Common myeloid progenitor, CD34-positive (primary cell): Measurements from ENCODE around the gene KIAA1549.
A peak's percentile ranks its signal among the peaks of the same experiment; 100 is the strongest.

Source experiments
- CTCF ChIA-PET: fragments of 350-600 bp; sonication (Branson Sonifier 250); formaldehyde crosslinking; loops from one replicate; lab custom pipeline; 2021; ENCODE audit warnings: antibody characterized with exemption; lab: Charles Lee
- POLR2A ChIA-PET: fragments of 350-600 bp; sonication (Branson Sonifier 250); formaldehyde crosslinking; loops from one replicate; lab custom pipeline; 2021; ENCODE audit warnings: antibody characterized with exemption; lab: Charles Lee
- DNase-seq, 3 donors: peaks; one replicate each; pipeline versions ENCODE4 v3.0.0 to v3.0.0-alpha.2; 2013
- H3K27ac ChIP-seq, 2 experiments: 1 replicate in 1 of 2; 2 replicates in 1 of 2; pipeline ENCODE4 v1.7.0; 2013; ENCODE audit warnings: inconsistent platforms in 2 of 2, low read length in 2 of 2, mild to moderate bottlenecking in 2 of 2, low read depth in 1 of 2, moderate library complexity in 1 of 2; ENCODE audit not compliant: severe bottlenecking in 2 of 2, insufficient read depth in 1 of 2, poor library complexity in 1 of 2
- H3K27me3 ChIP-seq, 5 experiments: replicated peaks in 2 of 5; 1 replicate in 3 of 5; 2 replicates in 2 of 5; pipeline versions ENCODE4 v1.6.1 to v1.7.0; 2013; ENCODE audit warnings: low read length in 4 of 5, mild to moderate bottlenecking in 2 of 5, moderate library complexity in 2 of 5, inconsistent platforms in 1 of 5; ENCODE audit not compliant: insufficient read depth in 5 of 5, control insufficient read depth in 4 of 5
- H3K36me3 ChIP-seq, 4 experiments: 1 replicate in 2 of 4; 2 replicates in 2 of 4; pipeline versions ENCODE4 v1.6.1 to v1.7.0; 2013; ENCODE audit warnings: low read length in 3 of 4, control low read depth in 1 of 4, mild to moderate bottlenecking in 1 of 4; ENCODE audit not compliant: control insufficient read depth in 4 of 4, insufficient read depth in 4 of 4
- H3K4me1 ChIP-seq, 4 experiments: 1 replicate in 3 of 4; 2 replicates in 1 of 4; pipeline versions ENCODE4 v1.6.1 to v1.7.1; 2013; ENCODE audit warnings: low read length in 3 of 4, mild to moderate bottlenecking in 3 of 4, control low read depth in 1 of 4, inconsistent platforms in 1 of 4, moderate library complexity in 1 of 4; ENCODE audit not compliant: control insufficient read depth in 4 of 4, insufficient read depth in 4 of 4; ENCODE audit errors: control extremely low read depth in 1 of 4
- H3K4me3 ChIP-seq, 7 experiments: 1 replicate in 4 of 7; 2 replicates in 3 of 7; pipeline versions ENCODE4 v1.5.1 to v1.7.0; 2013; ENCODE audit warnings: mild to moderate bottlenecking in 7 of 7, low read length in 6 of 7, moderate library complexity in 6 of 7, inconsistent platforms in 2 of 7, low read depth in 2 of 7, control low read depth in 1 of 7; ENCODE audit not compliant: insufficient read depth in 4 of 7, control insufficient read depth in 1 of 7; ENCODE audit errors: extremely low read depth in 1 of 7
- H3K9me3 ChIP-seq, 5 experiments: 1 replicate in 4 of 5; 2 replicates in 1 of 5; pipeline versions ENCODE4 v1.6.1 to v1.7.1; 2013; ENCODE audit warnings: low read length in 4 of 5, mild to moderate bottlenecking in 2 of 5, inconsistent platforms in 1 of 5, low read depth in 1 of 5, moderate library complexity in 1 of 5; ENCODE audit not compliant: control insufficient read depth in 4 of 5, insufficient read depth in 2 of 5; ENCODE audit errors: control extremely low read depth in 1 of 5
- WGBS: methylation state at CpG from one replicate; pipeline ENCODE4 v1.1.5; 2013; ENCODE audit not compliant: insufficient coverage; 5-methylcytosine and 5-hydroxymethylcytosine counted together

Gene KIAA1549

DNA sequence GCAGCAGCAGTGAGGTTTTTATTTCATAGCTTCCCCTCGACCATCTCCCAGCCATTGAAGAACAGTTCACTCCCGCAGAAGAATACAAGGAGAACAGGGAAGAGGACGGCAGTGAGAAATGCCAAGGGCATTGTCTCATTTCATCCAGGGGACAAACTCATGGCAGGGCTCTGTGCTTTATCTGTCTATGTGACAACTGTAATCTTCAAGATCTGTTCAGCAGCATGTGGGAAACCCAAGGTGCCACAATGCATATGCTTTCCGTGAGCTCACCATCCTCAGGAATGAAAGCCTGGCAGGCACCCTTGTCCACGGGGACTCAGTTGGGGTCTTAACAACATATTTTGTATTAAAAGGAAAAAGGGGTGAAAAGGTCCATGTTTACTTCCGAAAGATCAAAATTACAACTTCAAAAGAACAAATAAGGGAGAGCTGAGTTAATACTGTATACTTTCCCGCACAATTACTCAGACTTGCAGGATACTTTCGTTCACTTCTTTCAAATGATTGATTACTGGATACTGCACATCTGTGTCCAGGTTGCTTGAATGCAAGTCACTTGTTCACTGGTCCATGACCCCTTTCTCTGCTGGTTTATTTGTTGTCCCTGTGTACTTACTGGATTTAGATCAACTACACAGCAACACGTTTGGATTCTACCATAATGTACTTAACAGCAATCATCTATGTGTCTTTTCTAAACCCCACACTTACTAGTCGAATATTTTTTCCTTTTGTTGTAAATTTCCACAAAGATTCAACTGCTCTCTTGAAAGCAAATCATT is 93.1 kb downstream of the KIAA1549 start:
- H3K9me3 ChIP-seq: no peaks in the 10 kb centered on the region
- WGBS: 91% methylated on average over 6 of the region's 10 CpGs
- H3K4me3 ChIP-seq: no peak overlapping the region
- no peak overlapping the region for H3K27ac ChIP-seq
- DNase-seq: no peak
- H3K27me3 ChIP-seq: no peaks in the 10 kb centered on the region
- POLR2A ChIA-PET: no interaction called here
- H3K36me3 ChIP-seq: peaks cover 3 to 18% (median 12%) of the 10 kb centered on the region in 4 experiments
- CTCF ChIA-PET: interaction anchor here (3.1 kb wide), 1 partner anchor 8 kb away, joined by 25 read pairs; no protein-coding TSS in a partner anchor
- no peaks in the 10 kb centered on the region for H3K4me1 ChIP-seq

DNA sequence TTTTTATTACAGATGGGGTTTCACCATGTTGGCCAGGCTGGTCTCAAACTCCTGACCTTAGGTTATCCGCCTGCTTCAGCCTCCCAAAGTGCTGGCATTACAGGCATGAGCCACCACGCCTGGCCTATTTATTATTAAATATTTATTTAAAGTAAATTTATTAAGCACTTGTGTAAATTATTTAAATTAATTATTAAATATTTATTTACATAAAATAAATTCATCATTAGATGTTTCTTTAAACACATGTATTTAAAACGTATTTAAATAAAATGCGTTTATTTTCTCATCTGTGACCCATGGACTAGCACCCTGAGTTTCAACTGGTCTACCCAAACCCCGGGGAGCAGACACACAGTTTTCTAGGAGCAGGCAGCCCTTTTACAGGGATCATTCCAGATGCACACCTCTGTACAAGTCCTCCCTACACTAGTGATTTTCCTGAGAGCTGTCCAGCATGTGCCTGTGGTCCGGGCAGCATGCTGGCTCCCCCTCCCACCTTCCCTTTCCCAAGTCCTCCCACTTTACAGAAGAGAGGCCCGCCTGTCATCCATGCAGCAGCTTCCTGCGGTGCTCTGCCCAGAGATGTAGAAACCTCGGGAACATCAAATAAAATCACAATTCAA is 94.0 kb downstream of the KIAA1549 start:
- ChIA-PET CTCF (interaction anchor here (0.7 to 3.1 kb wide), 22 partner anchors 9 to 242 kb away, joined by 3 to 25 read pairs (median 4); no protein-coding TSS in a partner anchor), POLR2A (no interaction called here)
- Histone ChIP-seq H3K4me3 (no peak overlapping the region), H3K36me3 (peaks cover 3 to 15% (median 10%) of the 10 kb centered on the region in 4 experiments), H3K4me1 (no peaks in the 10 kb centered on the region), H3K27me3 (no peaks in the 10 kb centered on the region), H3K9me3 (no peaks in the 10 kb centered on the region), H3K27ac (no peak overlapping the region)
- 100% methylated on average over 1 of the region's 9 CpGs for WGBS
- no peak for DNase-seq

DNA sequence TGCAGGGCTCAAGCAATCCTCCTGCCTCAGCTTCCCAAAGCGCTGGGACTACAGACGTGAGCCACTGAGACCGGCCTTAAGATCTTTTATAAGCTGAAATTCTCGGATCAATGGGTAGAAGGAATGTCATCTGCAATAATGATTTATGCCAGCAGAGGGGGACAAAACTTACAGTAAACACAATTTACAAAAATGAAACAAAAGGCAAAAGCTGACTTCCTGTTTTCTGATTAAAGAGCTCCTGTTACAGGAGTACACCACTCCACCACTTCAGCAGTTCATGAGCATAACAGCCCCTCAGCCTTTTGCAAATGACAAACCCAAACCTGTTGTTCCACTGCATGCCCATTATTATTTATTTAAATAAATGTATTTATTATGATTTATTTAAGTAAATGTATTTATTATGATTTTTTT is 94.7 kb downstream of the KIAA1549 start:
- Histone ChIP-seq H3K4me1 (no peaks in the 10 kb centered on the region), H3K4me3 (peak overlapping the region in 1 of 7 experiments; percentile 9), H3K9me3 (no peaks in the 10 kb centered on the region), H3K27me3 (no peaks in the 10 kb centered on the region), H3K27ac (no peak overlapping the region), H3K36me3 (peaks cover 3 to 11% (median 6%) of the 10 kb centered on the region in 4 experiments)
- CTCF ChIA-PET: interaction anchor here (0.7 to 3.1 kb wide), 26 partner anchors 9 to 242 kb away, joined by 3 to 25 read pairs (median 4); no protein-coding TSS in a partner anchor
- WGBS: 0% methylated on average over 1 of the region's 4 CpGs
- POLR2A ChIA-PET: no interaction called here
- DNase-seq: peak; percentile 81 to 90 (median 89)

DNA sequence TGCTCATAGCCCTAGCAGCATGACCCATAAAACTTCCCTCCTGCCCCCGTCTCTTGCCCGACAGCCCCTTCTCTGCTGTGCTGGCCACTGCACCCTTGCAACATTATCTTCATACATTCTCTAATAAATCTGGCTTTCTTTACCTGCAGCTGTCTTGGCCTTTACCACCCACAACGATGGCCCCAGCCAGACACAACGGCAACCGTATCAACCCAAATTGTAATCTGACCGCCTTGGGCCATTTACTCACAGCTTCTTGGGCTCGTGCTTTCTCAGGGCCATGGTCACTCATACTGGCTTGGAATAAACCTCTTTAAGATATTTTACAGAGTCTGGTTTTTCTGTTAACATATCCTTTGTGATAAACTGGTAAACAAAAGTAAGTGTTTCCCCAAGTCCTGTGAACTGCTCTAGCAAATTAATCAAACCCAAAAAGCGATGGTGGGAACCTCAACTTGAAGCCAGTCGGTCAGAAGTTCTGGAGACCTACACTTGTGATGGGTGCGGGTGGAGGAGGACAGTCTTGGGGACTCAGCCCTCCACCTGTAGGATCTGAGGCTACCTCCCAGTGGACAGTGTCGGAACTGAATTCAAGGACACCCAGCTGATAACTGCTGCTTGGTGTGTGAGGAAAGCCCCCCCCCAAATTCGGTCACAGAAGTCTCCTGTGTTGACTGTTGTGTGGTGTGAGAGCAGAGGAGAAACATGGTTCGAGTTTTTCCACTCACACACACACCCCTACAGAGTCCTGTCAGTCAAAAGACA is 95.6 kb downstream of the KIAA1549 start:
- Histone ChIP-seq H3K4me3 (no peak overlapping the region), H3K36me3 (peaks cover 5 to 11% (median 5%) of the 10 kb centered on the region in 4 experiments), H3K9me3 (no peaks in the 10 kb centered on the region), H3K4me1 (no peaks in the 10 kb centered on the region), H3K27me3 (no peaks in the 10 kb centered on the region), H3K27ac (no peak overlapping the region)
- peak in 2 of 3 donors; percentile 35 to 46 for DNase-seq
- POLR2A ChIA-PET: no interaction called here
- 98% methylated on average over 9 of the region's 13 CpGs for WGBS
- CTCF ChIA-PET: interaction anchor here (0.9 to 3.1 kb wide), 19 partner anchors 8 to 243 kb away, joined by 3 to 25 read pairs (median 5); no protein-coding TSS in a partner anchor

DNA sequence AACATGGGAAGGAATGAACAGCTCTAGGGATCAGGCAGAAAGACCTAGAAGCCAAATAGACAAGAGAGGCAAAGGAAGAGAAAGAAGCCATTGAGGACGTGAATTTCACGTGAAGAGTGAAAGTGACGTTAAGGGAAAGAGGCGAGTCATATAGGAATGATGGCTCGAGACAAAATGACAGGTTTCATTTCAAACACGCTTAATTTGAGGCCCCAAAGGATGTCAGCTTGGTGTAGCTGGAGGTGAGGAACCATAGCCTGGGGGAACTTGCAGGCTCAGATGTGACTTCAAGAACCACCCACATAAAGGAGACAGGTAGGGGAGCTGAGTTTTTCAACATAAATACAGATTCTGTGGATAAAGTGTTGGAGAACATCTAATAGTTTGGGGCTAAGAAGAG is 98.9 kb downstream of the KIAA1549 start:
- no peak overlapping the region for H3K27ac ChIP-seq
- no peak for DNase-seq
- peaks cover 4 to 19% (median 13%) of the 10 kb centered on the region in 4 experiments for H3K36me3 ChIP-seq
- CTCF ChIA-PET: interaction anchor here (1.0 kb wide), 1 partner anchor 12 kb away, joined by 3 read pairs; no protein-coding TSS in a partner anchor
- H3K4me3 ChIP-seq: no peak overlapping the region
- no peaks in the 10 kb centered on the region for H3K4me1 ChIP-seq
- POLR2A ChIA-PET: no interaction called here
- no peaks in the 10 kb centered on the region for H3K9me3 ChIP-seq
- no peaks in the 10 kb centered on the region for H3K27me3 ChIP-seq
- WGBS: 100% methylated on average over 2 of the region's 6 CpGs

DNA sequence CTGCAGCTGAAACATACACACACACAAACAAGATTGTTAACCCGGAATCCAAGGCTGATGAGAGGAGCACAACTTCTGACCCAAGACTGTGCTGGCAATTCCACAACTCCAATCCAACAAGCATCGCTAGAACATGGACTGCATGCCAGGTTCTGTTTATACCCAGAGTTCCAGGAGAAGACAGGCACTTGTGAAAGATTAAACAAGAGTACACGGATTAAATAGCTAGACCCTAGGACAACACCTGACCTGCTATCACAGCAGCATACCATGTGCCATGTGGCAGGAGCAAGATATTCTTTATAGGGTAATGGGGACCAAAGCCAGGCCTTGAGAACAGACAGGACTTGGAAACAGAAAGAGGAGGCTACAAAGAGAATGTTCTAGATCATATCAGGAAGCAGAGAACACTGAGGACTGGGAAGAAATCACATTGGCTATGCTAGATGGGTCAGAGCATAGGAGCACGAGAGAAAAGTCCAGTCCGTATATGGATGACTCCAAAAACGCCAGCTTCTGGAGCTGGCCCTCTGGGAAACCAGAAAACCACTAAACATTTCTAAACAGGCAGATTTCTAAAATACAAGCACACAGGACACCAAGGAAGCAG is 99.5 kb downstream of the KIAA1549 start:
- Histone ChIP-seq H3K9me3 (no peaks in the 10 kb centered on the region), H3K27me3 (no peaks in the 10 kb centered on the region), H3K27ac (no peak overlapping the region), H3K4me1 (no peaks in the 10 kb centered on the region), H3K4me3 (no peak overlapping the region), H3K36me3 (peaks cover 6 to 22% (median 14%) of the 10 kb centered on the region in 4 experiments)
- no peak for DNase-seq
- WGBS: 100% methylated on average over 3 of the region's 6 CpGs
- CTCF ChIA-PET: interaction anchor here (1.0 kb wide), 1 partner anchor 12 kb away, joined by 3 read pairs; no protein-coding TSS in a partner anchor
- POLR2A ChIA-PET: no interaction called here
